ENCODE results near the gene TBCD. TPM values are rescaled to one million over a fixed set of nuclear protein-coding genes. Genes with fewer than 3 reads are reported as not detected.

The TBCD gene
- total RNA-seq, 4 donors from 2014 or later = 30.5 to 94.3 (median 51.8) TPM

GRCh38 chr17:82898976-82899514, 147.2 kb downstream of the TBCD start:
- TF ChIP-seq, protein P1, sequence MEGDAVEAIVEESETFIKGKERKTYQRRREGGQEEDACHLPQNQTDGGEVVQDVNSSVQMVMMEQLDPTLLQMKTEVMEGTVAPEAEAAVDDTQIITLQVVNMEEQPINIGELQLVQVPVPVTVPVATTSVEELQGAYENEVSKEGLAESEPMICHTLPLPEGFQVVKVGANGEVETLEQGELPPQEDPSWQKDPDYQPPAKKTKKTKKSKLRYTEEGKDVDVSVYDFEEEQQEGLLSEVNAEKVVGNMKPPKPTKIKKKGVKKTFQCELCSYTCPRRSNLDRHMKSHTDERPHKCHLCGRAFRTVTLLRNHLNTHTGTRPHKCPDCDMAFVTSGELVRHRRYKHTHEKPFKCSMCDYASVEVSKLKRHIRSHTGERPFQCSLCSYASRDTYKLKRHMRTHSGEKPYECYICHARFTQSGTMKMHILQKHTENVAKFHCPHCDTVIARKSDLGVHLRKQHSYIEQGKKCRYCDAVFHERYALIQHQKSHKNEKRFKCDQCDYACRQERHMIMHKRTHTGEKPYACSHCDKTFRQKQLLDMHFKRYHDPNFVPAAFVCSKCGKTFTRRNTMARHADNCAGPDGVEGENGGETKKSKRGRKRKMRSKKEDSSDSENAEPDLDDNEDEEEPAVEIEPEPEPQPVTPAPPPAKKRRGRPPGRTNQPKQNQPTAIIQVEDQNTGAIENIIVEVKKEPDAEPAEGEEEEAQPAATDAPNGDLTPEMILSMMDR (IDR thresholded peaks at IDR 0.05) = no peak
- DNase-seq (ENCODE audit: low spot score) (no peak), ATAC-seq (ENCODE audit: low FRiP score) (no peak)

DNA sequence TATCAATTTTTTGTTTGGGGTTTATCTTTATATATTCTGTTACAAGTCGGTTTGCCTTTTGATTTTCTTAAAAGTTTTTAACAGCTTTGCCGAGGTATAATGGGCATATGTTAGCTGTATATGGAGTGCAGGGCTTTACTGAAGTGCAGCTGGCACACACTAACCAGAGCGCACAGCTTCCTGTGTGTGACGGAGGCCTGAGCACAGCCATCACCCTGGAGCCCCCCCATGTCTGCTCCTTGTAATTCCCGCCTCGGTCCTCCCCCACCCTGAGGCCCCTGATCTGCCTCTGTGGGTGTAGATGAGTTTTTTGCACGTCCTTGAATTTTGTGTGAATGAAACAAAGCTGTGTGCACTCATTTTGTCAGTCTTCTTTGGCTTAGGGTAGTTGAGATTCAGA, 148.1 kb downstream of the TBCD start:
- ATAC-seq (ENCODE audit: low FRiP score) (no peak), DNase-seq (ENCODE audit: low spot score) (no peak)
- TF ChIP-seq, protein P1 (IDR thresholded peaks at IDR 0.05) = no peak

DNA sequence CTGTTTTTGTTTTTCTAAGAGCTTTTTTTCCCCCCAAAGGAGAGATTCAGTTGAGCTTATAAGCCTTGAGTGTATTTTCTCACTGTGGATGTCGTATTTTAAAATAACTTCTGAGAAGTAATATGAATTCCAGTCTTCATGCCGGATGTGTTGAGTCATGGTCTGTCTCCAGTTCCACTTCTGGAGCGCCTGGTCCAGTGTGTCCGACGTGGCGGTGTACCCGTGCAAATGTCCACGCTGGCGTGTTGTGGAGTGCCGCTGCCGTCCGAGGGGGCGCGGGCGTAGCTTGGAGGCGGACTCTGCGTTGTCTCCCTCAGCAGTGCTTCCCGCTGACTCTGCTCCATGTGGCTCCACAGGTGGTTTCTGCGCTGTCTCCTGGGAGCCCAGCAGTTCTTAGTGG, 148.9 kb downstream of the TBCD start:
- ATAC-seq (ENCODE audit: low FRiP score) (no peak), DNase-seq (ENCODE audit: low spot score) (no peak)
- TF ChIP-seq, protein P1 (IDR thresholded peaks at IDR 0.05) = no peak

- ATAC-seq (ENCODE audit: low FRiP score) = no peak
- DNase-seq (ENCODE audit: low spot score) = no peak
- TF ChIP-seq, protein P1 (IDR thresholded peaks at IDR 0.05) = no peak
Measured at GRCh38 chr17:82901356-82901755, 149.5 kb downstream of the TBCD start.

DNA sequence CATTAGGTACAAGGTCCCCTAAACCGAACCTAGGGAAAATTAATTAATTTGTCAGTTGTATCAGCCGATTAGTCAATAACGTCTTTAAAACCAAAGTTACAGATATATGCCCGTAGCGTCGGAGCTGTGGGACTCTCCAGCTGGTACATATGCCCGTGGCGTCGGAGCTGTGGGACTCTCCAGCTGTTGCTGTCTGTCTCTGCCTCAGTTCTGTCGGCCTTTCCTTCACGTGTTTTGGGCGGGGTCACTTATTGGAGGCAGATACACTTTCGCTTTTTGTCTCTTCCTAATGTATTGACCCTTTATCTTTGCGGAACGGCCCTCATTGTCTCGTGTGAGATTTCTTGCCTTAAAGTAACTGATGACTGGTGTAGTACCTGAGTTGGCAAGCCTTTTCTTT, 150.0 kb downstream of the TBCD start:
- TF ChIP-seq, protein P1 (IDR thresholded peaks at IDR 0.05) = no peak
- no peak for DNase-seq (ENCODE audit: low spot score)
- ATAC-seq (ENCODE audit: low FRiP score) = no peak

- TF ChIP-seq, protein P1 (IDR thresholded peaks at IDR 0.05) = no peak
- ATAC-seq (ENCODE audit: low FRiP score) (no peak), DNase-seq (ENCODE audit: low spot score) (no peak)
Measured at GRCh38 chr17:82902972-82903874, 151.4 kb downstream of the TBCD start.

GRCh38 chr17:82905130-82905529, 153.3 kb downstream of the TBCD start:
- TF ChIP-seq, protein P1 (IDR thresholded peaks at IDR 0.05) = no peak
- ATAC-seq (ENCODE audit: low FRiP score) (no peak), DNase-seq (ENCODE audit: low spot score) (no peak)

All from omental fat pad (tissue), 4 donors.